Mesothelial cell of epicardium (in vitro differentiated cells): ENCODE data around the gene UCN2. TPM values are rescaled to one million over a fixed set of nuclear protein-coding genes. Genes with fewer than 3 reads are reported as not detected.
A peak's percentile ranks its signal among the peaks of the same experiment; 100 is the strongest.

Experiments used
- DNase-seq, 2 experiments: peaks; one replicate each; pipeline ENCODE4 v3.0.0; 2021; ENCODE audit warnings: low spot score in 2 of 2; ENCODE audit not compliant: unreplicated experiment in 2 of 2
- H3K27ac Mint-ChIP-seq: 2 replicates; pipeline ENCODE4 v1.8.0; 2021; ENCODE audit warnings: mixed read lengths
- H3K27me3 Mint-ChIP-seq: 2 replicates; pipeline ENCODE4 v1.8.0; 2021; ENCODE audit warnings: low read depth, mixed read lengths
- H3K36me3 Mint-ChIP-seq: 2 replicates; pipeline ENCODE4 v1.8.0; 2021; ENCODE audit warnings: mixed read lengths
- H3K4me1 Mint-ChIP-seq: 2 replicates; pipeline ENCODE4 v1.8.0; 2021; ENCODE audit warnings: mixed read lengths
- H3K4me3 Mint-ChIP-seq: 2 replicates; pipeline ENCODE4 v1.8.0; 2021; ENCODE audit warnings: mild to moderate bottlenecking, moderate library complexity, mixed read lengths
- H3K9me3 Mint-ChIP-seq: 2 replicates; pipeline ENCODE4 v1.8.0; 2021; ENCODE audit warnings: mixed read lengths
- CTCF ChIP-seq: fragments of 200-600 bp; sonication (generic); IDR thresholded peaks from one replicate; pipeline ENCODE4 v1.5.0; 2021; ENCODE audit warnings: antibody characterized with exemption; ENCODE audit not compliant: unreplicated experiment
- total RNA-seq: library from RNA; stranded (reverse); gene quantifications from 3 replicates; pipeline ENCODE4 v1.2.1, GENCODE V29; 2021

The UCN2 gene
- total RNA-seq, 1 donor from 2014 or later: 0.60 TPM

- Mint-ChIP-seq H3K4me1 (no peaks in the 10 kb centered on the region), H3K27ac (no peak overlapping the region), H3K27me3 (no peaks in the 10 kb centered on the region), H3K4me3 (no peak overlapping the region), H3K36me3 (peaks cover 32% of the 10 kb centered on the region), H3K9me3 (no peaks in the 10 kb centered on the region)
- TF ChIP-seq CTCF: no peak
- no peak for DNase-seq
These were observed 34.8 kb downstream of the UCN2 start for GRCh38 chr3:48528754-48529153.

- Mint-ChIP-seq H3K27me3 (no peaks in the 10 kb centered on the region), H3K9me3 (no peaks in the 10 kb centered on the region), H3K4me3 (no peak overlapping the region), H3K4me1 (no peaks in the 10 kb centered on the region), H3K36me3 (peaks cover 29% of the 10 kb centered on the region), H3K27ac (no peak overlapping the region)
- no peak for TF ChIP-seq CTCF
- no peak for DNase-seq
These were observed 35.5 kb downstream of the UCN2 start for GRCh38 chr3:48528048-48528447.

- H3K4me3 Mint-ChIP-seq: no peak overlapping the region
- no peaks in the 10 kb centered on the region for H3K4me1 Mint-ChIP-seq
- H3K27me3 Mint-ChIP-seq: no peaks in the 10 kb centered on the region
- TF ChIP-seq CTCF: no peak
- no peaks in the 10 kb centered on the region for H3K9me3 Mint-ChIP-seq
- no peak for DNase-seq
- H3K27ac Mint-ChIP-seq: no peak overlapping the region
- H3K36me3 Mint-ChIP-seq: peaks cover 21% of the 10 kb centered on the region
These were observed 38.6 kb downstream of the UCN2 start for GRCh38 chr3:48524970-48525369.

GRCh38 chr3:48521635-48522034 is 41.9 kb downstream of the UCN2 start:
- TF ChIP-seq CTCF: no peak
- H3K4me1 Mint-ChIP-seq: peaks cover 5% of the 10 kb centered on the region
- no peak overlapping the region for H3K27ac Mint-ChIP-seq
- H3K9me3 Mint-ChIP-seq: no peaks in the 10 kb centered on the region
- no peaks in the 10 kb centered on the region for H3K27me3 Mint-ChIP-seq
- H3K36me3 Mint-ChIP-seq: peaks cover 7% of the 10 kb centered on the region
- DNase-seq: no peak
- no peak overlapping the region for H3K4me3 Mint-ChIP-seq

GRCh38 chr3:48519277-48519643 is 44.3 kb downstream of the UCN2 start:
- DNase-seq: no peak
- peaks cover 3% of the 10 kb centered on the region for H3K36me3 Mint-ChIP-seq
- no peaks in the 10 kb centered on the region for H3K9me3 Mint-ChIP-seq
- TF ChIP-seq CTCF: no peak
- H3K4me3 Mint-ChIP-seq: no peak overlapping the region
- H3K27ac Mint-ChIP-seq: no peak overlapping the region
- no peaks in the 10 kb centered on the region for H3K27me3 Mint-ChIP-seq
- peaks cover 5% of the 10 kb centered on the region for H3K4me1 Mint-ChIP-seq

- no peak for TF ChIP-seq CTCF
- Mint-ChIP-seq H3K9me3 (no peaks in the 10 kb centered on the region), H3K27me3 (no peaks in the 10 kb centered on the region), H3K36me3 (peaks cover 3% of the 10 kb centered on the region), H3K27ac (peak overlapping the region; percentile 89), H3K4me3 (no peak overlapping the region), H3K4me1 (peaks cover 5% of the 10 kb centered on the region)
- no peak for DNase-seq
These were observed 44.8 kb downstream of the UCN2 start for GRCh38 chr3:48518638-48519276.
